SU-DHL-6 (cell line): Measurements from ENCODE around the gene IFITM2.
"Not testable (repeated sequence)": the region's sequence is repeated elsewhere in the genome, so short reads cannot be mapped to it uniquely, and the experiment has no call there.

Experiments
- H2AFZ ChIP-seq: fragments of 200-600 bp; sonication (generic); 2 replicates; pipeline ENCODE4 v1.6.1; 2014; ENCODE audit warnings: low read depth, mild to moderate bottlenecking, moderate library complexity, mixed read lengths, antibody characterized with exemption, low read length; ENCODE audit not compliant: severe bottlenecking
- H3F3A ChIP-seq: fragments of 200-600 bp; shearing (Covaris generic); 2 replicates; pipeline ENCODE4 v1.6.0; 2016; ENCODE audit warnings: antibody characterized with exemption, mild to moderate bottlenecking; ENCODE audit not compliant: insufficient read depth
- H3K27ac ChIP-seq: fragments of 200-600 bp; sonication (generic); 2 replicates; pipeline ENCODE4 v1.5.1; 2016; ENCODE audit warnings: low read depth, mild to moderate bottlenecking, low read length, moderate library complexity, mixed read lengths
- H3K27me3 ChIP-seq: fragments of 200-600 bp; sonication (generic), shearing (Covaris generic); 2 replicates; pipeline ENCODE4 v1.6.0; 2014; ENCODE audit warnings: mild to moderate bottlenecking, low read length
- H3K36me3 ChIP-seq: fragments of 200-600 bp; sonication (generic); 2 replicates; pipeline ENCODE4 v1.6.1; 2014; ENCODE audit warnings: mild to moderate bottlenecking, low read length, mixed read lengths
- H3K4me2 ChIP-seq: fragments of 300-600, 200-600 bp; shearing (Covaris generic), sonication (generic); 2 replicates; pipeline ENCODE4 v1.6.0; 2014; ENCODE audit warnings: low read length, low read depth, mild to moderate bottlenecking; ENCODE audit not compliant: poor library complexity, severe bottlenecking
- H3K4me3 ChIP-seq: fragments of 200-600 bp; sonication (generic); 2 replicates; pipeline ENCODE4 v1.5.1; 2014; ENCODE audit warnings: antibody characterized with exemption, low read length, mild to moderate bottlenecking, mixed read lengths; ENCODE audit not compliant: insufficient read depth, poor library complexity, severe bottlenecking
- H3K79me2 ChIP-seq: fragments of 200-600 bp; sonication (generic); 2 replicates; pipeline ENCODE4 v1.6.1; 2014; ENCODE audit warnings: mild to moderate bottlenecking, low read length, moderate library complexity; ENCODE audit not compliant: insufficient read depth
- H3K9ac ChIP-seq: fragments of 200-600 bp; sonication (generic); 2 replicates; pipeline ENCODE4 v1.7.0; 2014; ENCODE audit warnings: mild to moderate bottlenecking, low read length
- H3K9me2 ChIP-seq: fragments of 200-600 bp; sonication (generic); replicated peaks from 2 replicates; pipeline ENCODE4 v1.6.1; 2014; ENCODE audit warnings: low read length; ENCODE audit not compliant: insufficient read depth
- H3K9me3 ChIP-seq: fragments of 200-600 bp; sonication (generic); 2 replicates; pipeline ENCODE4 v1.6.1; 2014; ENCODE audit warnings: low read length, mixed read lengths; ENCODE audit not compliant: insufficient read depth
- H4K20me1 ChIP-seq: fragments of 200-600 bp; sonication (generic); 2 replicates; pipeline ENCODE4 v1.6.1; 2014; ENCODE audit warnings: low read depth, mild to moderate bottlenecking, antibody characterized with exemption, low read length, moderate library complexity, mixed read lengths
- CTCF ChIP-seq: fragments of 200-600 bp; sonication (generic); IDR thresholded peaks from one replicate; pipeline ENCODE4 v1.5.1; 2017; ENCODE audit warnings: antibody characterized with exemption, mild to moderate bottlenecking, low read length, moderate library complexity; ENCODE audit not compliant: insufficient read depth, poor library complexity, severe bottlenecking
- EZH2phosphoT487 ChIP-seq: fragments of 200-600 bp; sonication (generic), shearing (Covaris generic); conservative IDR thresholded peaks from 2 replicates; pipeline ENCODE4 v1.6.1; 2018; ENCODE audit warnings: mild to moderate bottlenecking, antibody characterized with exemption, low read length, moderate library complexity, mixed read lengths

Gene IFITM2

DNA sequence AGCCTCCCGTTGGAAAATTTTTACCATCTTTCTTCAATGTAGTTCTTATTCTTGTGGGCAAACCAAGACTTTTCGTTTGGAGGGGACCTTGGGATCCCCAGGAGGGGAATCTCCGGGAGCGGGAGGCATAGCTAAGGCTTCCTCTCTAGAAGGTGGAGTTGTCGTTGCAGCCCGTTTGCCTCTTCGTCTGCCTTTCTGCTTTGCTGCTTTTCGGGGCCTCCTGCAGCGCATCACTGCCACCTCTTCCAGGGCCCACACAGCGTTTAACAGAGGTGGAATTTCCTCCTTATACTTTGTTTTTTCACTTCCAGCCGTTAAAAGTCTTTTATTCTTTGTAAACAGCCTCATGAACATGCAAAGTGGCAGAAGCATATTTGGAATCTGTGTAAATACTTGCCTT lies 16.5 kb downstream of the IFITM2 start:
- no peak overlapping the region for H3K9ac ChIP-seq
- H2AFZ ChIP-seq, result no peak overlapping the region
- no peaks in the 10 kb centered on the region for H4K20me1 ChIP-seq
- no peaks in the 10 kb centered on the region for H3K9me2 ChIP-seq
- TF ChIP-seq CTCF, result no peak
- no peak for TF ChIP-seq EZH2phosphoT487
- H3K4me2 ChIP-seq, result no peak overlapping the region
- H3K79me2 ChIP-seq, result no peaks in the 10 kb centered on the region
- H3K36me3 ChIP-seq, result no peaks in the 10 kb centered on the region
- no peaks in the 10 kb centered on the region for H3K9me3 ChIP-seq
- H3K4me3 ChIP-seq, result no peak overlapping the region
- H3K27ac ChIP-seq, result no peak overlapping the region
- no peaks in the 10 kb centered on the region for H3K27me3 ChIP-seq
- peaks cover 15% of the 10 kb centered on the region for H3F3A ChIP-seq

DNA sequence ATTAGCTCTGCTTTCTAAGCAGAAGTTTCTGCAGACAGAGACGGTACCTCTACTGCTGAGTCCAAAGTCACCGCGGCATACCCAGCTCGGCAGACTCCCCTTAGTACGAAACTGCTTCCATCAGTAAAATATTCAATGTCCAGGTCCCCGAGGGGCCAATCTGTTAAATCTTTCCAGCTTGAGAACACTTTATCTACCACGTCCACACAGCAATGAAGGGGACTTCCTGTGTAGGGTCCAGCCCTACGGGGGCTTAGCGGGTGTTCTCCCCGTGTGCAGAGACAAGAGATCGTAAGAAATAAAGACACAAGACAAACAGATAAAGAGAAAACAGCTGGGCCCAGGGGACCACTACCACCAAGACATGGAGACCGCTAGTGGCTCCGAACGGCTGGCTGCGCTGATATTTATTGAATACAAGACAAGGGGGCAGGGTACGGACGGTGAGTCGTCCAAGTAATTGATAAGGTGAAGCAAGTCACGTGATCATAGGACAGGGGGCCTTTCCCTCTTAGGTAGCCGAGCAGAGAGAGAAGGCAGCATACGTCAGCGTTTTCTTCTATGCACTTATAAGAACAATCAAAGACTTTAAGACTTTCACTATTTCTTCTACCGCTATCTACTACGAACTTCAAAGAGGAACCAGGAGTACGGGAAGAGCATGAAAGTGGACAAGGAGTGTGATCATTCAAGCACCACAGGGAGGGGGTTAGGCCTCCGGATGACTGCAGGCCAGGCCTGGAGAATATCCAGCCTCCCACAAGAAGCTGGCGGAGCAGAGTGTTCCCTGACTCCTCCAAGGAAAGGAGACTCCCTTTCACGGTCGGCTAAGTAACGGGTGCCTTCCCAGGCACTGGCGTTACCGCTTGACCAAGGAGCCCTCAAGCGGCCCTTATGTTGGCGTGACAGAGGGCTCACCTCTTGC lies 17.2 kb downstream of the IFITM2 start:
- H4K20me1 ChIP-seq, H3K4me3 ChIP-seq, H3K79me2 ChIP-seq, H3K27ac ChIP-seq, H3K27me3 ChIP-seq, H3K9me3 ChIP-seq, H3K9ac ChIP-seq, H3K9me2 ChIP-seq, H2AFZ ChIP-seq, H3K4me2 ChIP-seq, H3K36me3 ChIP-seq: not testable (repeated sequence)
- peaks cover 20% of the 10 kb centered on the region for H3F3A ChIP-seq

GRCh38 chr11:325796-326591 lies 18.4 kb downstream of the IFITM2 start:
- Histone ChIP-seq H2AFZ (peak overlapping the region; percentile 60), H3K4me3 (no peak overlapping the region), H3F3A (peaks cover 25% of the 10 kb centered on the region), H3K9ac (peak overlapping the region; percentile 51), H3K36me3 (no peaks in the 10 kb centered on the region), H4K20me1 (no peaks in the 10 kb centered on the region), H3K27ac (peak overlapping the region; percentile 84), H3K27me3 (no peaks in the 10 kb centered on the region), H3K9me3 (no peaks in the 10 kb centered on the region), H3K79me2 (no peaks in the 10 kb centered on the region), H3K9me2 (no peaks in the 10 kb centered on the region), H3K4me2 (peak overlapping the region; percentile 43)
- TF ChIP-seq CTCF, result no peak
- TF ChIP-seq EZH2phosphoT487, result no peak

GRCh38 chr11:326592-326841 lies 18.9 kb downstream of the IFITM2 start:
- Histone ChIP-seq H3K9me2 (no peaks in the 10 kb centered on the region), H4K20me1 (no peaks in the 10 kb centered on the region), H3K79me2 (no peaks in the 10 kb centered on the region), H3K9ac (peak overlapping the region; percentile 51), H3K27ac (peak overlapping the region; percentile 84), H3K4me2 (peak overlapping the region; percentile 43), H3K9me3 (no peaks in the 10 kb centered on the region), H3K27me3 (no peaks in the 10 kb centered on the region), H2AFZ (peak overlapping the region; percentile 60), H3K36me3 (no peaks in the 10 kb centered on the region), H3F3A (peaks cover 25% of the 10 kb centered on the region), H3K4me3 (no peak overlapping the region)
- TF ChIP-seq EZH2phosphoT487 (no peak), CTCF (no peak)
